SU-DHL-6 (cell line): ENCODE data around the gene FYTTD1.
A peak's percentile ranks its signal among the peaks of the same experiment; 100 is the strongest.

Source experiments
- H2AFZ ChIP-seq: fragments of 200-600 bp; sonication (generic); 2 replicates; pipeline ENCODE4 v1.6.1; 2014; ENCODE audit warnings: low read depth, mild to moderate bottlenecking, moderate library complexity, mixed read lengths, antibody characterized with exemption, low read length; ENCODE audit not compliant: severe bottlenecking
- H3F3A ChIP-seq: fragments of 200-600 bp; shearing (Covaris generic); 2 replicates; pipeline ENCODE4 v1.6.0; 2016; ENCODE audit warnings: antibody characterized with exemption, mild to moderate bottlenecking; ENCODE audit not compliant: insufficient read depth
- H3K27ac ChIP-seq: fragments of 200-600 bp; sonication (generic); 2 replicates; pipeline ENCODE4 v1.5.1; 2016; ENCODE audit warnings: low read depth, mild to moderate bottlenecking, low read length, moderate library complexity, mixed read lengths
- H3K27me3 ChIP-seq: fragments of 200-600 bp; sonication (generic), shearing (Covaris generic); 2 replicates; pipeline ENCODE4 v1.6.0; 2014; ENCODE audit warnings: mild to moderate bottlenecking, low read length
- H3K36me3 ChIP-seq: fragments of 200-600 bp; sonication (generic); 2 replicates; pipeline ENCODE4 v1.6.1; 2014; ENCODE audit warnings: mild to moderate bottlenecking, low read length, mixed read lengths
- H3K4me2 ChIP-seq: fragments of 300-600, 200-600 bp; shearing (Covaris generic), sonication (generic); 2 replicates; pipeline ENCODE4 v1.6.0; 2014; ENCODE audit warnings: low read length, low read depth, mild to moderate bottlenecking; ENCODE audit not compliant: poor library complexity, severe bottlenecking
- H3K4me3 ChIP-seq: fragments of 200-600 bp; sonication (generic); 2 replicates; pipeline ENCODE4 v1.5.1; 2014; ENCODE audit warnings: antibody characterized with exemption, low read length, mild to moderate bottlenecking, mixed read lengths; ENCODE audit not compliant: insufficient read depth, poor library complexity, severe bottlenecking
- H3K79me2 ChIP-seq: fragments of 200-600 bp; sonication (generic); 2 replicates; pipeline ENCODE4 v1.6.1; 2014; ENCODE audit warnings: mild to moderate bottlenecking, low read length, moderate library complexity; ENCODE audit not compliant: insufficient read depth
- H3K9ac ChIP-seq: fragments of 200-600 bp; sonication (generic); 2 replicates; pipeline ENCODE4 v1.7.0; 2014; ENCODE audit warnings: mild to moderate bottlenecking, low read length
- H3K9me2 ChIP-seq: fragments of 200-600 bp; sonication (generic); replicated peaks from 2 replicates; pipeline ENCODE4 v1.6.1; 2014; ENCODE audit warnings: low read length; ENCODE audit not compliant: insufficient read depth
- H3K9me3 ChIP-seq: fragments of 200-600 bp; sonication (generic); 2 replicates; pipeline ENCODE4 v1.6.1; 2014; ENCODE audit warnings: low read length, mixed read lengths; ENCODE audit not compliant: insufficient read depth
- H4K20me1 ChIP-seq: fragments of 200-600 bp; sonication (generic); 2 replicates; pipeline ENCODE4 v1.6.1; 2014; ENCODE audit warnings: low read depth, mild to moderate bottlenecking, antibody characterized with exemption, low read length, moderate library complexity, mixed read lengths
- EZH2phosphoT487 ChIP-seq: fragments of 200-600 bp; sonication (generic), shearing (Covaris generic); conservative IDR thresholded peaks from 2 replicates; pipeline ENCODE4 v1.6.1; 2018; ENCODE audit warnings: mild to moderate bottlenecking, antibody characterized with exemption, low read length, moderate library complexity, mixed read lengths
- TF ChIP-seq, protein P1 (sequence below): fragments of 200-600 bp; sonication (generic); IDR thresholded peaks from one replicate; pipeline ENCODE4 v1.5.1; 2017; ENCODE audit warnings: antibody characterized with exemption, mild to moderate bottlenecking, low read length, moderate library complexity; ENCODE audit not compliant: insufficient read depth, poor library complexity, severe bottlenecking

FYTTD1 gene

DNA sequence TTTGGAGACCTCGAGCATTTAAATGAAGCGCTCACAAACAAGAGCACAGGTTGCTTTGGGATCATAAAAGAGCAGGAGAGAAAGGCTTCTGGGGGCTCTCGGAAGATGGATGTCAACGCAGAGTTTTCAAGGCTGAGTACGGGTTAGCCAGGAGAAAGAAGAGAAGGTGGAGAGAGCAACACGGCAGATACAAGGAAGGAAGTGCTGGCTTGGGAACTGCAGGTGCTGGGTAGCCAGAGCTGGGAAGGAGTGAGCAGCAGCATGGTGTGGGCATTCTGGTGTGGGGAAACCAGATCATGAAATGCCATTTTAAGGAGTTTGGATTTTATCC lies 12.4 kb upstream of the FYTTD1 start:
- TF ChIP-seq EZH2phosphoT487 = no peak
- TF ChIP-seq, protein P1, sequence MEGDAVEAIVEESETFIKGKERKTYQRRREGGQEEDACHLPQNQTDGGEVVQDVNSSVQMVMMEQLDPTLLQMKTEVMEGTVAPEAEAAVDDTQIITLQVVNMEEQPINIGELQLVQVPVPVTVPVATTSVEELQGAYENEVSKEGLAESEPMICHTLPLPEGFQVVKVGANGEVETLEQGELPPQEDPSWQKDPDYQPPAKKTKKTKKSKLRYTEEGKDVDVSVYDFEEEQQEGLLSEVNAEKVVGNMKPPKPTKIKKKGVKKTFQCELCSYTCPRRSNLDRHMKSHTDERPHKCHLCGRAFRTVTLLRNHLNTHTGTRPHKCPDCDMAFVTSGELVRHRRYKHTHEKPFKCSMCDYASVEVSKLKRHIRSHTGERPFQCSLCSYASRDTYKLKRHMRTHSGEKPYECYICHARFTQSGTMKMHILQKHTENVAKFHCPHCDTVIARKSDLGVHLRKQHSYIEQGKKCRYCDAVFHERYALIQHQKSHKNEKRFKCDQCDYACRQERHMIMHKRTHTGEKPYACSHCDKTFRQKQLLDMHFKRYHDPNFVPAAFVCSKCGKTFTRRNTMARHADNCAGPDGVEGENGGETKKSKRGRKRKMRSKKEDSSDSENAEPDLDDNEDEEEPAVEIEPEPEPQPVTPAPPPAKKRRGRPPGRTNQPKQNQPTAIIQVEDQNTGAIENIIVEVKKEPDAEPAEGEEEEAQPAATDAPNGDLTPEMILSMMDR = no peak
- Histone ChIP-seq H3K9ac (peak overlapping the region; percentile 63), H3K4me3 (peak overlapping the region; percentile 60), H3K36me3 (no peaks in the 10 kb centered on the region), H2AFZ (peak overlapping the region; percentile 75), H3K9me3 (no peaks in the 10 kb centered on the region), H3K27ac (peak overlapping the region; percentile 29), H3F3A (peaks cover 30% of the 10 kb centered on the region), H3K4me2 (peak overlapping the region; percentile 87), H3K9me2 (no peaks in the 10 kb centered on the region), H3K79me2 (peaks cover 29% of the 10 kb centered on the region), H3K27me3 (no peaks in the 10 kb centered on the region), H4K20me1 (no peaks in the 10 kb centered on the region)

DNA sequence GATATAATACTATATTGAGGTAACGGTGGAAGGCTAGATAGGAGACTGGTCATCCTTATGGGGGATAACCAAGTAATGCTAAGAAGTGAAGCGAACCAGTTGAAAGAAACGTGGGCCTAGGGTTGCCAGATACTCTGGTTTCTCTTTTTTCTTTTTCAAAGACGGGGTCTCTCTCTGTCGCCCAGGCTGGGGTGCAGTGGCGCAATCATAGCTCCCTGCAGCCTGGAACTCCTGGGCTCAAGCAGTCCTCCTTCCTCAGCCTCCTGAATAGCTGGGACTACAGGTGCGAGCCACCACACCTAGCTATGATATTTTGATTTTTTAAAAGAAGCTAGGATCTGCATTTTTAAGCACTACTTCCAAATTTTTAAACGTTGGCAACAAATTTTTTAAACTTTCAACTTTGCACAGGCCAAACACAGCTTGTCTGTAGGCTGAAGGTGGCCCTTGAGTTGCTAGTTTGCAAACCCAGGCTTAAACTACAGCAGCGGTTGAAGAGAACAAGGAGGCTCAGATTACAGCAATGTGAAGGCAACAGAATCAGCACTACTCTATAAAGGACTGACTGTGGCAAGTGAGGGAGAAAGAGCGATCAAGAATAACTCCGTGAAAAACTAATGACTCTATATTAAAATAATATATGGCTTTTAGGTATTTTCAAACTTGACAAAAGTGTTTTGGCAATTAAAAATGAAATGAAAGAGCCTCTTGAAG lies 11.8 kb upstream of the FYTTD1 start:
- Histone ChIP-seq H4K20me1 (no peaks in the 10 kb centered on the region), H3K9ac (peak overlapping the region; percentile 63), H3F3A (peaks cover 30% of the 10 kb centered on the region), H2AFZ (no peak overlapping the region), H3K9me3 (no peaks in the 10 kb centered on the region), H3K9me2 (no peaks in the 10 kb centered on the region), H3K27me3 (no peaks in the 10 kb centered on the region), H3K36me3 (no peaks in the 10 kb centered on the region), H3K79me2 (peaks cover 23% of the 10 kb centered on the region), H3K4me3 (peak overlapping the region; percentile 60), H3K27ac (no peak overlapping the region), H3K4me2 (peak overlapping the region; percentile 87)
- TF ChIP-seq EZH2phosphoT487 = no peak
- TF ChIP-seq, protein P1 = no peak

DNA sequence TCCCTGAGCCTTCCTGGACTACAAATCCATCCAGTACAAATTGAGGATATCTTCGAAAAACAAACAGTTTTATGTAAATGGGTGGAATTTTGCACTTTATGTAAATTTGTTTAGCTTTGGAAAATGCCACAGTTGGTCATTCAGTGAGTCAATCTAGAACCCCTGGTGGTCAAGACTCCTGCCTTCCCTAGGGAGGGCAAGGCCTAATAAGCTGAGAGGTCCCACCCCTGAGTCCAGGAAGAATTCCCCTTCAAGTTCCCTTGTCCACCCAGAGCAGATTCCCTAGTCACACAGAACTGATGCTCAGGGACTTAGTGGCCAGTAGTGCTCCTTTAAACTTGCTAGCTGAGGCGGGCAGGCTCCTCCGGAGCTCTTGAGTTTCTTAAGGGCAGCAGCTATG lies 6.9 kb upstream of the FYTTD1 start:
- no peak overlapping the region for H3K4me2 ChIP-seq
- H3K27me3 ChIP-seq = no peaks in the 10 kb centered on the region
- peaks cover 19% of the 10 kb centered on the region for H3F3A ChIP-seq
- TF ChIP-seq EZH2phosphoT487 = no peak
- TF ChIP-seq, protein P1 = no peak
- no peaks in the 10 kb centered on the region for H4K20me1 ChIP-seq
- no peaks in the 10 kb centered on the region for H3K9me2 ChIP-seq
- no peak overlapping the region for H2AFZ ChIP-seq
- H3K9me3 ChIP-seq = no peaks in the 10 kb centered on the region
- no peaks in the 10 kb centered on the region for H3K36me3 ChIP-seq
- no peaks in the 10 kb centered on the region for H3K79me2 ChIP-seq
- no peak overlapping the region for H3K9ac ChIP-seq
- no peak overlapping the region for H3K27ac ChIP-seq
- H3K4me3 ChIP-seq = no peak overlapping the region
